Spinal cord (tissue), 10 donors: ENCODE measurements around the gene MTCH1. TPM values are rescaled to one million over a fixed set of nuclear protein-coding genes. Genes with fewer than 3 reads are reported as not detected.

ENCODE experiments used
- DNase-seq, 6 donors: peaks; one replicate each; pipeline versions ENCODE4 v3.0.0 to v3.0.0-alpha.2; 2013 to 2015; ENCODE audit warnings: low spot score in 6 of 6, low read depth in 4 of 6
- H3K27ac ChIP-seq: one replicate; pipeline ENCODE4 v1.5.1; 2013; ENCODE audit warnings: low read depth, low read length, control low read depth
- H3K27me3 ChIP-seq: one replicate; pipeline ENCODE4 v1.6.1; 2013; ENCODE audit warnings: low read length; ENCODE audit not compliant: control insufficient read depth, insufficient read depth
- H3K36me3 ChIP-seq: one replicate; pipeline ENCODE4 v1.6.1; 2013; ENCODE audit warnings: low read length; ENCODE audit not compliant: control insufficient read depth, insufficient read depth
- H3K4me1 ChIP-seq: one replicate; pipeline ENCODE4 v1.6.1; 2013; ENCODE audit warnings: low read length; ENCODE audit not compliant: control insufficient read depth, insufficient read depth
- H3K4me3 ChIP-seq: one replicate; pipeline ENCODE4 v1.5.1; 2013; ENCODE audit warnings: low read depth, low read length, control low read depth
- H3K9me3 ChIP-seq: one replicate; pipeline ENCODE4 v1.6.1; 2013; ENCODE audit warnings: low read length; ENCODE audit not compliant: control insufficient read depth, insufficient read depth
- WGBS: methylation state at CpG from one replicate; pipeline ENCODE4 v1.1.5; 2013; ENCODE audit warnings: missing lambda C conversion rate; ENCODE audit not compliant: insufficient coverage; 5-methylcytosine and 5-hydroxymethylcytosine counted together
- polyA plus RNA-seq, 2 donors: library from polyadenylated mRNA; unstranded; fragments of 120-200 nt; gene quantifications; one replicate each; pipeline ENCODE4 v1.2.1, GENCODE V29; 2013; ENCODE audit not compliant: insufficient read length in 2 of 2
- total RNA-seq, 2 donors: library from RNA; depleted of rRNA in 1 of 2; stranded (reverse); fragments of 120-200 nt in 1 of 2; fragments of >200 nt in 1 of 2; gene quantifications; one replicate each; pipeline versions ENCODE4 v1.2.3 to v1.2.4, GENCODE V29; 2013 to 2014
- donor health status: healthy.

The MTCH1 gene
- total and polyA plus RNA-seq, 4 donors: 195 to 299 (median 248) TPM

- Histone ChIP-seq H3K9me3 (no peaks in the 10 kb centered on the region), H3K4me1 (peaks cover 3% of the 10 kb centered on the region), H3K4me3 (no peak overlapping the region), H3K36me3 (peaks cover 5% of the 10 kb centered on the region), H3K27ac (no peak overlapping the region), H3K27me3 (no peaks in the 10 kb centered on the region)
- WGBS: 100% methylated on average over 2 of the region's 4 CpGs
- no peak for DNase-seq
These were observed 52.5 kb downstream of the MTCH1 start for GRCh38 chr6:36933519-36933918.

GRCh38 chr6:36933102-36933501, 52.9 kb downstream of the MTCH1 start:
- H3K4me1 ChIP-seq: peaks cover 3% of the 10 kb centered on the region
- H3K36me3 ChIP-seq: peaks cover 5% of the 10 kb centered on the region
- no peaks in the 10 kb centered on the region for H3K9me3 ChIP-seq
- no peak overlapping the region for H3K27ac ChIP-seq
- no peak for DNase-seq
- H3K4me3 ChIP-seq: no peak overlapping the region
- no peaks in the 10 kb centered on the region for H3K27me3 ChIP-seq
- WGBS: no CpG with 5 or more reads among the region's 2 CpGs

- Histone ChIP-seq H3K4me3 (no peak overlapping the region), H3K36me3 (peaks cover 5% of the 10 kb centered on the region), H3K27ac (no peak overlapping the region), H3K4me1 (peaks cover 3% of the 10 kb centered on the region), H3K27me3 (no peaks in the 10 kb centered on the region), H3K9me3 (no peaks in the 10 kb centered on the region)
- WGBS: 96% methylated on average over 4 of the region's 4 CpGs
- DNase-seq: no peak
These were observed 55.5 kb downstream of the MTCH1 start for GRCh38 chr6:36930483-36930882.

GRCh38 chr6:36929607-36930006, 56.4 kb downstream of the MTCH1 start:
- no peak overlapping the region for H3K4me3 ChIP-seq
- H3K36me3 ChIP-seq: peaks cover 5% of the 10 kb centered on the region
- no peaks in the 10 kb centered on the region for H3K27me3 ChIP-seq
- WGBS: 53% methylated on average over 2 of the region's 5 CpGs
- no peak for DNase-seq
- no peak overlapping the region for H3K27ac ChIP-seq
- H3K4me1 ChIP-seq: peaks cover 3% of the 10 kb centered on the region
- no peaks in the 10 kb centered on the region for H3K9me3 ChIP-seq

GRCh38 chr6:36929152-36929551, 56.8 kb downstream of the MTCH1 start:
- no peaks in the 10 kb centered on the region for H3K27me3 ChIP-seq
- H3K36me3 ChIP-seq: peaks cover 5% of the 10 kb centered on the region
- peak overlapping the region; percentile 72 for H3K27ac ChIP-seq
- no peak for DNase-seq
- 64% methylated on average over 9 of the region's 10 CpGs for WGBS
- H3K9me3 ChIP-seq: no peaks in the 10 kb centered on the region
- H3K4me3 ChIP-seq: no peak overlapping the region
- H3K4me1 ChIP-seq: peaks cover 3% of the 10 kb centered on the region

GRCh38 chr6:36928547-36928918, 57.5 kb downstream of the MTCH1 start:
- H3K27me3 ChIP-seq: no peaks in the 10 kb centered on the region
- no peaks in the 10 kb centered on the region for H3K9me3 ChIP-seq
- peaks cover 10% of the 10 kb centered on the region for H3K36me3 ChIP-seq
- H3K4me3 ChIP-seq: no peak overlapping the region
- WGBS: 72% methylated on average over 6 of the region's 7 CpGs
- no peak for DNase-seq
- peaks cover 6% of the 10 kb centered on the region for H3K4me1 ChIP-seq
- H3K27ac ChIP-seq: peak overlapping the region; percentile 72

GRCh38 chr6:36927691-36928546, 58.1 kb downstream of the MTCH1 start:
- H3K4me3 ChIP-seq: no peak overlapping the region
- 63% methylated on average over 10 of the region's 13 CpGs for WGBS
- peak overlapping the region; percentile 72 for H3K27ac ChIP-seq
- H3K4me1 ChIP-seq: peaks cover 6% of the 10 kb centered on the region
- H3K36me3 ChIP-seq: peaks cover 16% of the 10 kb centered on the region
- H3K27me3 ChIP-seq: no peaks in the 10 kb centered on the region
- DNase-seq: no peak
- H3K9me3 ChIP-seq: no peaks in the 10 kb centered on the region

- 80% methylated on average over 4 of the region's 10 CpGs for WGBS
- peak overlapping the region; percentile 72 for H3K27ac ChIP-seq
These were observed 59.1 kb downstream of the MTCH1 start for GRCh38 chr6:36926708-36927513.

GRCh38 chr6:36925809-36926208, 60.2 kb downstream of the MTCH1 start:
- H3K9me3 ChIP-seq: no peaks in the 10 kb centered on the region
- peak overlapping the region; percentile 54 for H3K27ac ChIP-seq
- 100% methylated on average over 2 of the region's 4 CpGs for WGBS
- no peaks in the 10 kb centered on the region for H3K27me3 ChIP-seq
- H3K4me3 ChIP-seq: no peak overlapping the region
- peaks cover 6% of the 10 kb centered on the region for H3K4me1 ChIP-seq
- DNase-seq: no peak
- H3K36me3 ChIP-seq: peaks cover 28% of the 10 kb centered on the region

More at GRCh38 chr6:36926708-36927513, 59.1 kb downstream of the MTCH1 start:
- peak in 1 of 6 donors; percentile 53 for DNase-seq
- Histone ChIP-seq H3K36me3 (peaks cover 20% of the 10 kb centered on the region), H3K27me3 (no peaks in the 10 kb centered on the region), H3K4me3 (no peak overlapping the region), H3K4me1 (peaks cover 6% of the 10 kb centered on the region), H3K9me3 (no peaks in the 10 kb centered on the region)
